Uterus (tissue), 2 donors: ENCODE data around the gene TMEM242.

ENCODE experiments used
- CTCF ChIP-seq, 4 experiments: fragments of 200-600 bp in 2 of 4; fragments of 450-650 bp in 2 of 4; sonication (generic) in 2 of 4; IDR thresholded peaks; one replicate each; pipeline ENCODE4 v1.5.1; 2016 to 2019; ENCODE audit warnings: antibody characterized with exemption in 4 of 4, mild to moderate bottlenecking in 2 of 4, moderate library complexity in 1 of 4
- POLR2A ChIP-seq, 2 donors: fragments of 450-650 bp; IDR thresholded peaks; one replicate each; pipeline ENCODE4 v1.6.1; 2016; ENCODE audit warnings: antibody characterized with exemption in 2 of 2, mild to moderate bottlenecking in 1 of 2, moderate library complexity in 1 of 2

- TF ChIP-seq CTCF (IDR thresholded peaks at IDR 0.05) (no peak), POLR2A (IDR thresholded peaks at IDR 0.05) (no peak)
Observed at GRCh38 chr6:157287923-157288322, 35.4 kb downstream of the TMEM242 start.
